OCI-LY3 (cell line): Measurements from ENCODE around the gene OLA1.

Experiments
- EZH2phosphoT487 ChIP-seq: fragments of 200-600 bp; shearing (Covaris generic); IDR thresholded peaks from 2 replicates; pipeline ENCODE4 v1.6.1; 2018; ENCODE audit warnings: antibody characterized with exemption, mixed run types, low read depth
- TF ChIP-seq, protein P1 (sequence below): fragments of 200-600, 300-600 bp; sonication (generic); IDR thresholded peaks from 2 replicates; pipeline ENCODE4 v1.5.1; 2014; ENCODE audit warnings: antibody characterized with exemption, low read length, low read depth

DNA sequence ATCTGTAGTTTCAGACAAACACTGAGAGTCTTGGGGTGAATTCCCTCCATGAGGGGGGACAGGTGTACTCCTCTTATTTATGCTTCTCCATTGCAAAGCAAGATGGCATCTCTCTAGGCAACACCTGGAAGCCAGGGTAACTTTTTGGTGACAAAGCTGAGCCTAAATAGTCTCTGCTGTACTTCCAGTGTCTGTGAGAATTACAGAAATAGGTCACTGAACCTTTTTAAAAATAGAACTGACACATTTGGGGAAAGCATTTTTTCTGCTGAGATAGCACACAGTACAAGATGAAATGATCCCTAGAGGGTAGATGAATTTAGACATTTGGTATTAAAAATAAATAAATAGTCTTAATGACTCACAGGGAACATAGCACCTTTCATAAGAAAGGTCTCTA, 211.5 kb downstream of the OLA1 start:
- TF ChIP-seq, protein P1, sequence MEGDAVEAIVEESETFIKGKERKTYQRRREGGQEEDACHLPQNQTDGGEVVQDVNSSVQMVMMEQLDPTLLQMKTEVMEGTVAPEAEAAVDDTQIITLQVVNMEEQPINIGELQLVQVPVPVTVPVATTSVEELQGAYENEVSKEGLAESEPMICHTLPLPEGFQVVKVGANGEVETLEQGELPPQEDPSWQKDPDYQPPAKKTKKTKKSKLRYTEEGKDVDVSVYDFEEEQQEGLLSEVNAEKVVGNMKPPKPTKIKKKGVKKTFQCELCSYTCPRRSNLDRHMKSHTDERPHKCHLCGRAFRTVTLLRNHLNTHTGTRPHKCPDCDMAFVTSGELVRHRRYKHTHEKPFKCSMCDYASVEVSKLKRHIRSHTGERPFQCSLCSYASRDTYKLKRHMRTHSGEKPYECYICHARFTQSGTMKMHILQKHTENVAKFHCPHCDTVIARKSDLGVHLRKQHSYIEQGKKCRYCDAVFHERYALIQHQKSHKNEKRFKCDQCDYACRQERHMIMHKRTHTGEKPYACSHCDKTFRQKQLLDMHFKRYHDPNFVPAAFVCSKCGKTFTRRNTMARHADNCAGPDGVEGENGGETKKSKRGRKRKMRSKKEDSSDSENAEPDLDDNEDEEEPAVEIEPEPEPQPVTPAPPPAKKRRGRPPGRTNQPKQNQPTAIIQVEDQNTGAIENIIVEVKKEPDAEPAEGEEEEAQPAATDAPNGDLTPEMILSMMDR: no peak
- TF ChIP-seq EZH2phosphoT487: no peak
